CD4-positive, alpha-beta T cell (primary cell): ENCODE data around the gene SLC24A3. TPM values are rescaled to one million over a fixed set of nuclear protein-coding genes. Genes with fewer than 3 reads are reported as not detected.

Experiments
- ATAC-seq: fragments of 200-7000 bp; cut with Tn5 transposase; one replicate; pipeline ENCODE4 v1.10.0; 2022; ENCODE audit warnings: mild to moderate bottlenecking; ENCODE audit not compliant: poor library complexity
- CTCF ChIA-PET: fragments of 350-600 bp; sonication (Branson Sonifier 250); formaldehyde crosslinking; loops from one replicate; lab custom pipeline; 2021; ENCODE audit warnings: antibody characterized with exemption, inconsistent platforms; lab: Charles Lee
- POLR2A ChIA-PET: fragments of 350-600 bp; sonication (Branson Sonifier 250); formaldehyde crosslinking; loops from one replicate; lab custom pipeline; 2021; ENCODE audit warnings: antibody characterized with exemption, inconsistent platforms; lab: Charles Lee
- DNase-seq, 14 experiments: peaks; one replicate each; pipeline ENCODE4 v3.0.0-alpha.2; 2013 to 2020; ENCODE audit warnings: mixed read lengths in 2 of 14
- H3K27ac ChIP-seq, 2 donors: one replicate each; pipeline versions ENCODE4 v1.5.1 to v1.7.0; 2013; ENCODE audit warnings: low read length in 2 of 2, low read depth in 1 of 2, mild to moderate bottlenecking in 1 of 2
- H3K27me3 ChIP-seq, 2 experiments: 1 replicate in 1 of 2; 2 replicates in 1 of 2; pipeline versions ENCODE4 v1.6.1 to v1.7.0; 2013; ENCODE audit warnings: low read length in 2 of 2, control low read depth in 1 of 2, mild to moderate bottlenecking in 1 of 2, moderate library complexity in 1 of 2; ENCODE audit not compliant: insufficient read depth in 2 of 2, control insufficient read depth in 1 of 2
- H3K36me3 ChIP-seq: one replicate; pipeline ENCODE4 v1.6.1; 2013; ENCODE audit warnings: low read length, control low read depth; ENCODE audit not compliant: insufficient read depth
- H3K4me1 ChIP-seq: one replicate; pipeline ENCODE4 v1.6.1; 2013; ENCODE audit warnings: low read length, control low read depth; ENCODE audit not compliant: insufficient read depth
- H3K4me3 ChIP-seq: one replicate; pipeline ENCODE4 v1.5.1; 2013; ENCODE audit warnings: mild to moderate bottlenecking, low read length, moderate library complexity
- H3K9me3 ChIP-seq, 2 experiments: 1 replicate in 1 of 2; 2 replicates in 1 of 2; pipeline versions ENCODE4 v1.6.1 to v1.7.0; 2013; ENCODE audit warnings: low read length in 2 of 2, mild to moderate bottlenecking in 2 of 2, control low read depth in 1 of 2, moderate library complexity in 1 of 2; ENCODE audit not compliant: control insufficient read depth in 1 of 2, insufficient read depth in 1 of 2
- H3K27ac Mint-ChIP-seq: one replicate; pipeline ENCODE4 v1.8.0; 2020; ENCODE audit warnings: mixed read lengths
- H3K27me3 Mint-ChIP-seq: one replicate; pipeline ENCODE4 v1.8.0; 2021; ENCODE audit warnings: mixed read lengths
- H3K36me3 Mint-ChIP-seq: one replicate; pipeline ENCODE4 v1.8.0; 2021; ENCODE audit warnings: low read depth, mixed read lengths
- H3K4me1 Mint-ChIP-seq: one replicate; pipeline ENCODE4 v1.8.0; 2021; ENCODE audit warnings: low read depth, mixed read lengths
- H3K4me3 Mint-ChIP-seq: one replicate; pipeline ENCODE4 v1.8.0; 2020; ENCODE audit warnings: mild to moderate bottlenecking, mixed read lengths
- H3K9me3 Mint-ChIP-seq: one replicate; pipeline ENCODE4 v1.8.0; 2020; ENCODE audit warnings: mixed read lengths
- intact Hi-C, 2 experiments: fragments of 100-400 bp; cut with DNase I in 1 of 2; cut with micrococcal nuclease in 1 of 2; formaldehyde crosslinking; loops; one replicate each; pipeline versions ENCODE4 v1.15.1 to v1.9.0; 2023 to 2025; cut with DNase I, micrococcal nuclease
- total RNA-seq, 174 experiments: library from RNA in 2 of 174; stranded (reverse) in 2 of 174; gene quantifications; one replicate each; pipeline ENCODE4 v1.2.3 and lab custom pipeline; 2021 to 2026
- TF ChIP-seq, protein P1 (sequence below): fragments of 200-600 bp; IDR thresholded peaks from one replicate; pipeline ENCODE4 v1.8.0; 2022; ENCODE audit warnings: antibody characterized with exemption, mild to moderate bottlenecking

Gene SLC24A3
- total RNA-seq, 2 experiments from 2014 or later, result not detected

- intact Hi-C loops, result no loop called here
- ChIA-PET POLR2A (no interaction called here), CTCF (no interaction called here)
- ATAC-seq (no peak), DNase-seq (no peak)
- peaks cover 0 to 4% of the 10 kb centered on the region in 2 experiments for H3K9me3 ChIP-seq
- Mint-ChIP-seq H3K4me3 (no peak overlapping the region), H3K4me1 (no peaks in the 10 kb centered on the region), H3K27me3 (no peaks in the 10 kb centered on the region), H3K9me3 (no peaks in the 10 kb centered on the region), H3K36me3 (no peaks in the 10 kb centered on the region), H3K27ac (no peak overlapping the region)
- H3K27ac ChIP-seq, result no peak overlapping the region
- H3K4me3 ChIP-seq, result no peak overlapping the region
- no peaks in the 10 kb centered on the region for H3K4me1 ChIP-seq
- H3K36me3 ChIP-seq, result no peaks in the 10 kb centered on the region
- H3K27me3 ChIP-seq, result no peaks in the 10 kb centered on the region
- TF ChIP-seq, protein P1, sequence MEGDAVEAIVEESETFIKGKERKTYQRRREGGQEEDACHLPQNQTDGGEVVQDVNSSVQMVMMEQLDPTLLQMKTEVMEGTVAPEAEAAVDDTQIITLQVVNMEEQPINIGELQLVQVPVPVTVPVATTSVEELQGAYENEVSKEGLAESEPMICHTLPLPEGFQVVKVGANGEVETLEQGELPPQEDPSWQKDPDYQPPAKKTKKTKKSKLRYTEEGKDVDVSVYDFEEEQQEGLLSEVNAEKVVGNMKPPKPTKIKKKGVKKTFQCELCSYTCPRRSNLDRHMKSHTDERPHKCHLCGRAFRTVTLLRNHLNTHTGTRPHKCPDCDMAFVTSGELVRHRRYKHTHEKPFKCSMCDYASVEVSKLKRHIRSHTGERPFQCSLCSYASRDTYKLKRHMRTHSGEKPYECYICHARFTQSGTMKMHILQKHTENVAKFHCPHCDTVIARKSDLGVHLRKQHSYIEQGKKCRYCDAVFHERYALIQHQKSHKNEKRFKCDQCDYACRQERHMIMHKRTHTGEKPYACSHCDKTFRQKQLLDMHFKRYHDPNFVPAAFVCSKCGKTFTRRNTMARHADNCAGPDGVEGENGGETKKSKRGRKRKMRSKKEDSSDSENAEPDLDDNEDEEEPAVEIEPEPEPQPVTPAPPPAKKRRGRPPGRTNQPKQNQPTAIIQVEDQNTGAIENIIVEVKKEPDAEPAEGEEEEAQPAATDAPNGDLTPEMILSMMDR, result no peak
These were observed 390.4 kb downstream of the SLC24A3 start for GRCh38 chr20:19602675-19603375.

GRCh38 chr20:19603376-19603750 lies 390.9 kb downstream of the SLC24A3 start:
- Histone ChIP-seq H3K9me3 (peaks cover 0 to 4% of the 10 kb centered on the region in 2 experiments), H3K27ac (no peak overlapping the region), H3K4me3 (no peak overlapping the region), H3K27me3 (no peaks in the 10 kb centered on the region), H3K36me3 (no peaks in the 10 kb centered on the region), H3K4me1 (no peaks in the 10 kb centered on the region)
- ATAC-seq (no peak), DNase-seq (no peak)
- intact Hi-C loops, result no loop called here
- no peak overlapping the region for H3K27ac Mint-ChIP-seq
- CTCF ChIA-PET, result no interaction called here
- TF ChIP-seq, protein P1, result no peak
- no peaks in the 10 kb centered on the region for H3K4me1 Mint-ChIP-seq
- H3K4me3 Mint-ChIP-seq, result no peak overlapping the region
- POLR2A ChIA-PET, result no interaction called here
- H3K27me3 Mint-ChIP-seq, result no peaks in the 10 kb centered on the region
- no peaks in the 10 kb centered on the region for H3K9me3 Mint-ChIP-seq
- no peaks in the 10 kb centered on the region for H3K36me3 Mint-ChIP-seq

DNA sequence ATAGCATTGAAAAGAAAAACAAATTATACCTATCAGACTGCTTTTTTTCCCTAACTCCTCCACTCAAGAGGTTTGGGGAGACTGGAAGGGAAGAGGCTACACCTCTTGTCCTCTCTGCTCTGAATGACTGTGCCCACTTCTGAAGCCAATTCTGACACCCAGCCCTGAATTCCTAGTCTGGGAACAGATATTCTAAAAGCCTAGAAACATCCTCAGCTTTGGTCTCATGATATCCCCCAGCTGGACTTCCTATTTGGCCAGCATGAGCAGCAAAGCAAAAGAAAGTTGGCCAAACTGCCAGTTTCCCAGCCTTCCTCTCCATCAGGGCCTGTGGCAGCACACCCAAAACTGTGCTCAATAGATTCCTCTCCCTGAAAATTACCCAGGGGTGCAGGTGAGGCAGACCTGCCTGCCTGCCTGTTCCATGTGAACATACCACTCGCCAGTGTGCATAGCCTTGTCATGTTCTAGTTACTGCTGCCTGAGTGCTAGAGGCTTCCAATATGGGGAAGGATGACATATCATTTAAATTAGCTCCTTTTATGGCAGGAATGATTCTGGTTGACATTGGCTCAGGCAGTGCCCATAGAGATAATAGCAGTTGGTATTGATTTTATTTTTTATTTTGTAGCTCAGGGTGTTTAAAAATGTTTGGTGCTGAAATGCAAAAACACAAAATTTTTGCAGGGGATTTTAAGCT lies 393.5 kb downstream of the SLC24A3 start:
- ChIA-PET POLR2A (no interaction called here), CTCF (no interaction called here)
- Histone ChIP-seq H3K27ac (no peak overlapping the region), H3K36me3 (no peaks in the 10 kb centered on the region), H3K9me3 (no peaks in the 10 kb centered on the region), H3K4me1 (no peaks in the 10 kb centered on the region), H3K4me3 (no peak overlapping the region), H3K27me3 (no peaks in the 10 kb centered on the region)
- intact Hi-C loops, result no loop called here
- no peak overlapping the region for H3K4me3 Mint-ChIP-seq
- H3K27me3 Mint-ChIP-seq, result no peaks in the 10 kb centered on the region
- no peaks in the 10 kb centered on the region for H3K4me1 Mint-ChIP-seq
- TF ChIP-seq, protein P1, result no peak
- no peaks in the 10 kb centered on the region for H3K36me3 Mint-ChIP-seq
- no peaks in the 10 kb centered on the region for H3K9me3 Mint-ChIP-seq
- no peak for ATAC-seq
- no peak for DNase-seq
- no peak overlapping the region for H3K27ac Mint-ChIP-seq
